Activated CD4-positive, alpha-beta T cell treated with anti-CD3 and anti-CD28 coated beads, Interleukin-2, Interleukin-4, amounts not matched to agents 100 ng/mL and 50 ng/mL, durations not matched to agents 16 hours and 8 hours (primary cell): ENCODE results near the gene TLE7.
A peak's percentile ranks its signal among the peaks of the same experiment; 100 is the strongest.

Experiments used
- DNase-seq: peaks from one replicate; pipeline ENCODE4 v3.0.0-alpha.2; 2020; ENCODE audit warnings: low spot score

The TLE7 gene

DNA sequence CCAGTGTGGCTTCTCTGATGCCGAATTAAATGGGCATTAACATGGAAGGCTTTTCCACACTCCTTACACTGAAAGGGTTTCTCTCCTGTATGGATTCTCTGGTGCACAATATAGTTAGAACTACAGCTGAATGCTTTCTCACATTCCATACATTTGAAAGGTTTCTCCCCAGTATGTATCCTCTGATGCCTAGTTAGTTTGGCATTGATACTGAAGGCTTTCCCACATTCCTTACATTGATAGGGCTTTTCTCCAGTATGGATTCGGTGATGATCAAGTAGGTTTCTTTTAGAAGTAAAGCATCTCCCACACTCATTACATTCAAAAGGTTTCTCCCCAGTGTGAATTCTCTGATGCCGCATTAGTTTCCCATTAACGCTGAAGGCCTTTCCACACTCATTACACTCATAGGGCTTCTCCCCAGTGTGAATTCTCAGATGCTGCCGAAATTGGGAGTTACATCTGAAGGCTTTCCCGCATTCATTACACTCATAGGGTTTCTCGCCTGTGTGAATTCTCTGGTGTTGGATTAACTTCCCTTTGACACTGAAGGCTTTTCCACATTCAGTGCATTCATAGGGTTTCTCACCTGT lies 6.5 kb upstream of the TLE7 start:
- no peak for DNase-seq

GRCh38 chr16:71443714-71444113 lies 1.9 kb upstream of the TLE7 start:
- no peak for DNase-seq

DNA sequence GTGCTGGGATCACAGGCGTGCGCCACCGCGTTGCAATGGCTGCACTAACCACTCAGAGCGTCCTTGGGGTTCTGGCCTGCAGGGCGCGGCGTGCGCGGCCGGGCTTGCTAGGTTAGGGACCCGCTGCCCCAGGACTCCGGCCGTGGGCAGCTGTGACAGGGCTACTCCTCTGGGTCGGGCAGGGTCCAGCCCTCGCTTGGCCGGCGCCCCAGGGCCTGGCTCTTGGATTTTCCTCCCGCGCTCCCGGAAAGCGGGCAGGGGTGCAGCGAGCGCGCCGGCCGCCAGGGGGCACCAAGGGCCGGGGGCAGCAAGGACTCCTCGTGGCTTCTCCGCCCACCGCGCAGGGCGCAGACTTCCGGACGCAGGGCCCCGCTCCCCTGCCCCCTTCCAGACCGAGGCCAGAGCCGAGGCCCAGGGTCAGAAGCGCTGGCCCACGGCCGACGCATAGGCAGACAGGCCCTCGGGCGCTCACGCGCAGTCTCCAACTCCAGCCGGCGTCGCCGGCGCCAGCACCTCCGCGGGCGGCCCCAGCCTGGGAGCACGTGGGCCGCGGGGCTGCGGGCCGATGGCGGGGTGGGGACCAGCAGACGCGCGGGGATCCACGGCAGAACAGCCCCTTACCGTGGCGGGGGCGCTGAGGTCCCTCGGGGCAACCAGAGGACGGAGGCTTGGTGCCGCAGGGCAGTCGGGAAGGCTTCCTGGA lies 355 bp downstream of the TLE7 start:
- DNase-seq: no peak

DNA sequence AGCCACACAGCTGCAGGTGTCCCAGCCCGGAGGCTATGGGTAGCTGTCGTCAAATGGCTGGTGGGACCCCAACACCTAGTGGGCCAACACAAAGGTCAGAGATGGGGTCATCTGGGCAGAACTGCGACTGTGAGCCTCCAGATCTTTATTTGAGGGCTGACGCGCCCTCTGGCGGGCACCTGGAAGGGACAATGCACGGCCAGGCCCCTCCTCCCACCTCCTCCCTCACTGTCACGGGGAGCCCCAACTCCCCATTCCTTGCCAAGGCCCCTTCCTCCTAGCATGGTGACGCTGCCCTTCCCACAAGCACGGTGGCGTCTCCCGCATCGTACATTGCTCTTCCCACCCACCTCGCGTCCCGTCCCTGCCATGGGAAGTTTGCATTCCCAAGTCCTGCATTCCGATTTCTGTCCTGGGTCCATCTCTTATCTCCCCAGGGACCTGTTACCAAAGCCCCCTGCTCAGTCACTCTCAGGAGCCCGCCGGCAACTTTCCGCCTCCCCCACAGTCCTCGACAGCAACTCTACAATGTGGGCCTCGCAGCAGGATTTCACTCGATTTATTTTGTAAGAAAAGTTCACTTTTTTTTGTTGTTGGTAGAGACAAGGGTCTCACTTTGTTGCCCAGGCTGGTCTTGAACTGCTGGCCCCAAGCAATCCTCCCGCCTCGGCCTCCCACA lies 1.0 kb downstream of the TLE7 start:
- DNase-seq: no peak

DNA sequence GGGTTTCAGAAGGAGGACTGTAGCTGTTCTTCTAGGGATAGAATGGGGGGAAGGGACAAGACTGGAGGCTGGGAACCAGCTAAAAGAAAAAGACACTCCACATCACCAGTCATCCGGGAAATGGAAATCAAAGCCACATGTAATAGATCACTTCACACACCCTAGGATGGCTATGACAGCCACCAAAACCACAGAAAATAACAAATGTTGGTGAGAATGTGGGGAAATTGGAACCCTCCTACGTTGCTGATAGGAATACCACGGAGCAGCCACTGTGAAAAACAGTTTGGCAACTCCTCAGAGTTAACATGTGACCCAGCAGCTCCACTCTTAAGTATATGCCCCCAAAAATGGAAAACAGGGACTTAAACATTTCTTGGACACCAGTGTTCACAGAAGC lies 2.3 kb downstream of the TLE7 start:
- DNase-seq: no peak

- no peak for DNase-seq
These were observed 5.4 kb downstream of the TLE7 start for GRCh38 chr16:71436473-71436872.

GRCh38 chr16:71432906-71433305 lies 8.9 kb downstream of the TLE7 start:
- DNase-seq: no peak

DNA sequence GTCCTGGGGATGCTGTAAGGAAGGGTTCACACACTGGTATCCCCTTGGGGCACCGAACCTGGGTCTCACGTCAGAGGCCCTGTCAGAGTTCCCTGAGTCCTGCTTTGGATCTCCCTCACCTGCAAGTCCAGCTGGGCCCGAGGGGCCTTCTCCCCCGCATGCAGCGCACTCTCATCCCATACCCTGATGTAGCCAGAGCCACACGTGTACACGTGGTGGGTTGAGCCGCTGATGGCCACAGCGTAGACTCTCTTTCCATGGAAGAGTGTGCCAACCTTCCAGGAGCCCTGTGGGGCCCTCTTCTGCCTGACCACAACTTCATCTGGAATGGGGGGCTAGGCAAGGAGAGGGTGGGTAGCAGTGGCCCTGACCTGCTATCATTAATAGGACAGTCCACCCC lies 9.9 kb downstream of the TLE7 start:
- no peak for DNase-seq

- no peak for DNase-seq
These were observed 10.7 kb downstream of the TLE7 start for GRCh38 chr16:71431176-71431575.

DNA sequence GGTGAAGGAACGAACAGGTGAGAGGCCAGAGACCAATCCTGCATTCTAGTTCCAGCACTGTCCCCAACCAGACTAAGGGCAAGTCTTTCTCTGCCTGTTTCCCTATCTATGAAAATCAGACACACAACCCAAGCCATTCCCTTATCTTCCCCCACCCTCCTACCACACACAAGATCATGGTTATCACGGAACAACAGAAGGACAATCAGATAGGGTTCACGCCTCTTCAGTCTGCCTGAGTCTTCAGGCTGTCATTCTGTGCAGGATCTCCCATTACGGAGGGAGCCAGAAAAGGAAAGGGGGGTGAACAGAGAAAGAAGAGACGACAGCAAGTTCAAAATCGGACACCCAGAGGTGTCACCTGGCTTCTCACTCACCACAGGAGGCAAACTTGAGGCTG lies 11.1 kb downstream of the TLE7 start:
- DNase-seq: no peak

DNA sequence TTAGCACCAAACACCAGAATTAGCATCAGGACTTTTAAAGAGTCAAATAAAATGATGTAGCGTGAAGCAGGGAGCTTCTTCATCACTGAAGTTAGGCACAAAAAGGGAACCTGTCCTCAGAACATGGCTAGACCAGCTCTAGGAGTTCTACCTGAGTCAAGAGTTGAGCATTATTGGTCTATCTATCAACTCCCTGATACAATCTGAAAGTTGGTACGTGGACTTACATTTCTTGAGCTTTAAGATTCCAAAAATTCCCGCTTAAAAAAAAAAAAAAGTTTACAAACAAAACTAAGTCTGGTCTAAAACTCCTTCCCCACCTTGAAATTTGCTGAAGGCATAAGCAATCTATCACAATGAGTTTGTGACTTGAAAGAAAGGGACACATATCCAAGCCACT lies 12.3 kb downstream of the TLE7 start:
- DNase-seq: no peak

DNA sequence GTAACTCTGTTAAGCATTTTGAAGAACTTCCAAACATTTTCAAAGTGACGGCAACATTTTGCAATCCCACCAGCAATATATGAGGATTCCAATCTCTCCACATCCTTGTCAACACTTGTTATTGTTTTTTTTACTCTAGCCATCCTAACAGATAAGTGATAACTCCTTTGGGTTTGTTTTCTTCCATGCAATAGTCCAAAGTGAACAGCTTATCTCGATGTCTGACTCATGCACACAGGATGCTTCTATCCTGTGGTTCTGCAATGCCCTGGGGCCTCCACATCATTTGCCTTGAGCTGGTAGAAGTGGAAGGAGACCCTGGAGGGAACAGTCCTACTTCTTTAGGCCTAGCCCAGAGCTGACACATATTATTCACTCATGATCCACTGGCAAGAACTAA lies 13.0 kb downstream of the TLE7 start:
- no peak for DNase-seq

- no peak for DNase-seq
These were observed 13.5 kb downstream of the TLE7 start for GRCh38 chr16:71428385-71428784.

- no peak for DNase-seq
These were observed 14.8 kb downstream of the TLE7 start for GRCh38 chr16:71426880-71427615.

- DNase-seq: peak; percentile 73
These were observed 15.6 kb downstream of the TLE7 start for GRCh38 chr16:71426069-71426879.

DNA sequence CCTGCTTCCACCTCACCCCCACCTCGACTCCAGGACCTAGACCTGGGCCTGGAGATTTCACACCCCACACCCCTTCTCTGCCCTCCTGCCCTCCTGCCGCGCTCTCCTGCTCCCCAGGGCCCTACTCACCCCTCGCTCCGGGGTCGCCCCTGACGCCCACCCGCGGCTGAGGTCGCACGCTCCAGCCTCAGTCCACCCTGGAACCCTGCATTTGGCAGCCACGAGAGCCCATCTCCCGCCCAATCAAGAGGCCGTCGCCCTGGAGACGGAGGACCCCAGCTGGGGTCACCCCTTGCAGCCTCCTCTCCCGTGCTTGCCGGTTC lies 16.1 kb downstream of the TLE7 start:
- no peak for DNase-seq

DNA sequence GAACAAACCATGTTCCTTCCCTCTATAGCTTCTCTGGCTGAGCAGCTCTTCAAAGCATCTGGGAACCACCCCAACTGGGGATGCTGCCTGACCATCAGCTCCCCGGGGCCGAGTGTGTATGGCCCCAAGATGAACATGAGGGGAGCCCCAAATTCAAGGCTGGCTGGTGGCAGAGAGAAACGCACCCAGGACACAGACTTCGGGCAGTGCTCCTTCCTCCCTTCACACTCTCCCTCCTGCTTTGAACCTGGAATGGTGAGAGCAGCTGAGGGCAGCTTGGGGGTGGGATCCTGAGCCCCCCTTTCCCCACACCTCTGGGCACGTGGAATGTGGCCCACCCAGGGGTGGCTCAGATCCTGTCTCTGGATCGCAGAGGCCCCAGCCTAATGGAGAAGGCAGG lies 17.2 kb downstream of the TLE7 start:
- DNase-seq: no peak

DNA sequence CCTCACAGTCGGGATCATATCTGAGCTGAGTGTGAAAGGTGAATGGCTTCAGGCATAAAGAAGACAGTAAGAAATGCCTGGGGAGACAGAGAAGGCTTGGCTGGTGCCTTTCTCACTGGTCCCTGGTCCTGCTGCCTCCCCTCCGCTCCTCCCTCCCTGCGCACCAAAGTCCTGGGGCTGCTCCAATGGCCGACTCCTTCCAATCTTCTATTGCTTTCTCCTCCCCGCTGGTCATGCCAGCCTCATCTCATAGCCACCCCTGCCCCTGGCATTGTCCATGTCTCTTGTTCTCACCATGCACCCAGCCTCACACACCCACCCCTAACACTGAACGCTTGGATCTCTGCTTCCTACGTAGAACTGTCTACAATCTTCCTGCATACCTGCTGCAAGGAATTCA lies 18.0 kb downstream of the TLE7 start:
- no peak for DNase-seq

DNA sequence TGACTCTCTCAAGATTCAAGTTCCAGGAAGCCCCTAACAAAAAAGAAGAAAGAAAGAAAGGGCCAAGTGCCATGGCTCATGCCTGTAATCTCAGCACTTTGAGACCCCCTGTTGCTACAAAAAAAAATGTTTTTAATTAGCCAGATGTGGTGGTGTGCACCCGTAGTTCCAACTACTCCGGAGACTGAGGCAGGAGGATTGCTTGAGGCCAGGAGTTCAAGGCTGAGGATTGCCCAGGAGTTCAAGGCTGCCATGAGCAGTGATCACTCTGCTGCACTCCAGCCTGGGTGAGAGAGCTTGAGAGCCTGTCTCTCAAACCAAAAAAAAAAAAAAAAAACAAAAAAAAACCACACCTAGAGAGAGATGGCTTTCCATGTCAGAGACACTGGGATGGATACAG lies 18.8 kb downstream of the TLE7 start:
- DNase-seq: no peak

- DNase-seq: peak; percentile 50
These were observed 19.9 kb downstream of the TLE7 start for GRCh38 chr16:71421911-71422310.

DNA sequence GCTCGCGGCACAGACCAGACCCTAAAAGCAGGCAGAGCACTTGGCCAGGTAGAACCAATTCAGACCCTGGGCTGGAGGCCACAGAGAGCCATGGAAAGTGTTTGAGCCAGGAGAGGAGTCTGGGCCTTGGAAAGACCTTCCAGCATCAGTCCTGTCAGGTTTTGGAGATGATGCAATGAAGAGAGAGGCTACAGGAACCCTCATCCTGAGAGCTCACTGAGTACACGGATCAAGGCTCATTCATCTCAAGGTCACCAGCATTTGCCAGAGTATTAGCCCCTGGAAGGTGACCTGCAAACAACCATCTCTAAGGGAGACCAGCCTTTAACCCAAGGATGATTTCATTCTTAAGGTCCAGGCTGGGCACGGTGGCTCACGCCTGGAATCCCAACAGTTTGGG lies 27.8 kb downstream of the TLE7 start:
- no peak for DNase-seq

- no peak for DNase-seq
These were observed 28.5 kb downstream of the TLE7 start for GRCh38 chr16:71413341-71413740.
